ENCODE results near the gene NR2C2. TPM values are rescaled to one million over a fixed set of nuclear protein-coding genes. Genes with fewer than 3 reads are reported as not detected.
A peak's percentile ranks its signal among the peaks of the same experiment; 100 is the strongest.

Gene NR2C2
- total RNA-seq, 4 donors from 2014 or later, result 55.6 to 84.3 (median 69.1) TPM

- Histone ChIP-seq H3K4me3 (no peak overlapping the region), H3K4me1 (peaks cover 0 to 4% (median 0%) of the 10 kb centered on the region in 4 donors), H3K9me3 (no peaks in the 10 kb centered on the region), H3K27me3 (no peaks in the 10 kb centered on the region), H3K27ac (no peak overlapping the region), H3K36me3 (peaks cover 0 to 68% (median 0%) of the 10 kb centered on the region in 3 donors)
- DNase-seq, result no peak
- TF ChIP-seq CTCF (IDR thresholded peaks at IDR 0.05) (no peak), POLR2A (IDR thresholded peaks at IDR 0.05) (no peak)
These were observed 144.2 kb downstream of the NR2C2 start for GRCh38 chr3:15091575-15091974.

- H3K4me3 ChIP-seq, result no peak overlapping the region
- H3K27me3 ChIP-seq, result no peaks in the 10 kb centered on the region
- no peak overlapping the region for H3K27ac ChIP-seq
- TF ChIP-seq CTCF (IDR thresholded peaks at IDR 0.05) (no peak), POLR2A (IDR thresholded peaks at IDR 0.05) (no peak)
- no peaks in the 10 kb centered on the region for H3K9me3 ChIP-seq
- H3K4me1 ChIP-seq, result peaks cover 0 to 7% (median 1%) of the 10 kb centered on the region in 4 donors
- DNase-seq, result no peak
- H3K36me3 ChIP-seq, result peaks cover 0 to 57% (median 0%) of the 10 kb centered on the region in 3 donors
These were observed 145.3 kb downstream of the NR2C2 start for GRCh38 chr3:15092686-15093085.

GRCh38 chr3:15094187-15094875, 146.9 kb downstream of the NR2C2 start:
- Histone ChIP-seq H3K9me3 (no peaks in the 10 kb centered on the region), H3K36me3 (peaks cover 0 to 48% (median 0%) of the 10 kb centered on the region in 3 donors), H3K27ac (no peak overlapping the region), H3K4me1 (peaks cover 0 to 11% (median 4%) of the 10 kb centered on the region in 4 donors), H3K4me3 (no peak overlapping the region), H3K27me3 (no peaks in the 10 kb centered on the region)
- no peak for DNase-seq
- TF ChIP-seq CTCF (IDR thresholded peaks at IDR 0.05) (no peak), POLR2A (IDR thresholded peaks at IDR 0.05) (no peak)

GRCh38 chr3:15096046-15096445, 148.7 kb downstream of the NR2C2 start:
- Histone ChIP-seq H3K27ac (no peak overlapping the region), H3K4me3 (no peak overlapping the region), H3K36me3 (peaks cover 0 to 36% (median 0%) of the 10 kb centered on the region in 3 donors), H3K9me3 (no peaks in the 10 kb centered on the region), H3K27me3 (no peaks in the 10 kb centered on the region), H3K4me1 (peaks cover 0 to 20% (median 6%) of the 10 kb centered on the region in 4 donors)
- TF ChIP-seq POLR2A (IDR thresholded peaks at IDR 0.05) (no peak), CTCF (IDR thresholded peaks at IDR 0.05) (no peak)
- no peak for DNase-seq

- Histone ChIP-seq H3K9me3 (no peaks in the 10 kb centered on the region), H3K27ac (peak overlapping the region in 1 of 4 donors; percentile 4), H3K4me3 (peak overlapping the region; percentile 65 to 84 (median 78)), H3K27me3 (no peaks in the 10 kb centered on the region), H3K36me3 (peaks cover 0 to 29% (median 0%) of the 10 kb centered on the region in 3 donors), H3K4me1 (peaks cover 0 to 20% (median 6%) of the 10 kb centered on the region in 4 donors)
- no peak for TF ChIP-seq CTCF (IDR thresholded peaks at IDR 0.05)
- no peak for TF ChIP-seq POLR2A (IDR thresholded peaks at IDR 0.05)
- DNase-seq, result peak in 1 of 3 donors; percentile 28
These were observed 150.5 kb downstream of the NR2C2 start for GRCh38 chr3:15097891-15098290.

Other genes starting within 250 kb of the NR2C2 start
- gene FGD5, start 128.6 kb upstream of the NR2C2 start, total RNA-seq, result 10 to 100 TPM in 3 of 4 donors, 1 to 10 TPM in 1; 8.6 to 65.2 (median 18.1) TPM
- 100 to 1,000 TPM in 1 of 4 donors, 10 to 100 TPM in 3; 49.6 to 120 (median 94.2) TPM for gene MRPS25, start 117.7 kb downstream of the NR2C2 start, total RNA-seq
- 10 to 100 TPM; 17.2 to 94.9 (median 32.1) TPM for gene RBSN, start 151.6 kb downstream of the NR2C2 start, total RNA-seq